Caco-2 (cell line): ENCODE data around the gene ZNF541. TPM values are rescaled to one million over a fixed set of nuclear protein-coding genes. Genes with fewer than 3 reads are reported as not detected.

Source experiments
- BruUV-seq: library from RNA; stranded (reverse); fragments of 400-500 nt; replicated peaks from 2 replicates; lab custom pipeline; 2021; lab: Mats Ljungman, UMichigan
- CTCF ChIA-PET: fragments of 300-600 bp; sonication (Branson Sonifier 250); formaldehyde crosslinking; loops from one replicate; lab custom pipeline; 2022; ENCODE audit warnings: antibody characterized with exemption; lab: Charles Lee
- POLR2A ChIA-PET: fragments of 300-600 bp; sonication (Branson Sonifier 250); formaldehyde crosslinking; loops from one replicate; lab custom pipeline; 2022; ENCODE audit warnings: antibody characterized with exemption; lab: Charles Lee
- DNase-seq, 2 experiments: peaks; one replicate each; pipeline versions ENCODE4 v3.0.0 to v3.0.0-alpha.2; 2020 to 2022
- H3K27me3 ChIP-seq: replicated peaks from 2 replicates; pipeline ENCODE4 v1.6.0; 2011; ENCODE audit warnings: low read length; ENCODE audit not compliant: control insufficient read depth, insufficient read depth
- H3K36me3 ChIP-seq: 2 replicates; pipeline ENCODE4 v1.5.1; 2011; ENCODE audit warnings: low read length; ENCODE audit not compliant: control insufficient read depth, insufficient read depth
- H3K4me1 ChIP-seq: fragments of 250-450 bp; sonication (Bioruptor Pico); 2 replicates; pipeline ENCODE4 v1.5.1; 2020; ENCODE audit warnings: mild to moderate bottlenecking
- H3K4me3 ChIP-seq: 2 replicates; pipeline ENCODE4 v1.5.1; 2011; ENCODE audit warnings: low read depth, mild to moderate bottlenecking, control low read depth, low read length
- H3K9me3 ChIP-seq: fragments of 250-450 bp; sonication (Bioruptor Pico); 2 replicates; pipeline ENCODE4 v1.5.1; 2020; ENCODE audit warnings: mild to moderate bottlenecking, moderate library complexity
- H3K27ac Mint-ChIP-seq: one replicate; pipeline ENCODE4 v1.8.0; 2022; ENCODE audit warnings: mixed read lengths; ENCODE audit not compliant: unreplicated experiment
- H3K27me3 Mint-ChIP-seq: one replicate; pipeline ENCODE4 v1.8.0; 2022; ENCODE audit warnings: mixed read lengths; ENCODE audit not compliant: insufficient read depth, unreplicated experiment
- H3K36me3 Mint-ChIP-seq: one replicate; pipeline ENCODE4 v1.8.0; 2022; ENCODE audit warnings: mild to moderate bottlenecking, mixed read lengths; ENCODE audit not compliant: insufficient read depth, unreplicated experiment
- H3K4me1 Mint-ChIP-seq: one replicate; pipeline ENCODE4 v1.8.0; 2022; ENCODE audit warnings: low read depth, mixed read lengths; ENCODE audit not compliant: unreplicated experiment
- H3K4me3 Mint-ChIP-seq: one replicate; pipeline ENCODE4 v1.8.0; 2022; ENCODE audit warnings: mild to moderate bottlenecking, moderate library complexity, mixed read lengths; ENCODE audit not compliant: unreplicated experiment
- H3K9me3 Mint-ChIP-seq: one replicate; pipeline ENCODE4 v1.8.0; 2022; ENCODE audit warnings: mixed read lengths; ENCODE audit not compliant: unreplicated experiment
- CTCF ChIP-seq, 2 experiments: fragments of 200-600 bp in 1 of 2; IDR thresholded peaks; 1 replicate in 1 of 2; 2 replicates in 1 of 2; pipeline versions ENCODE4 v1.5.1 to v1.8.0; 2011 to 2022; ENCODE audit warnings: antibody characterized with exemption in 1 of 2, control low read depth in 1 of 2, inconsistent platforms in 1 of 2, low read depth in 1 of 2, low read length in 1 of 2, mild to moderate bottlenecking in 1 of 2, moderate library complexity in 1 of 2; ENCODE audit not compliant: insufficient read depth in 1 of 2, severe bottlenecking in 1 of 2, unreplicated experiment in 1 of 2
- intact Hi-C: fragments of 100-400 bp; cut with micrococcal nuclease; formaldehyde crosslinking; loops from one replicate; pipeline ENCODE4 v1.10.0; 2022; ENCODE audit not compliant: unreplicated experiment
- total RNA-seq: library from RNA; stranded (reverse); gene quantifications from 2 replicates; pipeline ENCODE4 v1.2.3, GENCODE V29; 2022

The ZNF541 gene
- total RNA-seq, 1 experiment from 2014 or later = not detected

GRCh38 chr19:47560999-47561398 is 11.9 kb downstream of the ZNF541 start:
- Mint-ChIP-seq H3K4me1 (peaks cover 28% of the 10 kb centered on the region), H3K27ac (no peak overlapping the region), H3K4me3 (no peak overlapping the region), H3K27me3 (no peaks in the 10 kb centered on the region), H3K9me3 (no peaks in the 10 kb centered on the region), H3K36me3 (no peaks in the 10 kb centered on the region)
- no peak for DNase-seq
- Histone ChIP-seq H3K27me3 (no peaks in the 10 kb centered on the region), H3K9me3 (no peaks in the 10 kb centered on the region), H3K4me1 (peaks cover 22% of the 10 kb centered on the region), H3K36me3 (no peaks in the 10 kb centered on the region), H3K4me3 (no peak overlapping the region)
- TF ChIP-seq CTCF (IDR thresholded peaks at IDR 0.05; ENCODE audit: insufficient read depth in 1 of 2, low read depth in 1 of 2, low read length in 1 of 2, severe bottlenecking in 1 of 2, unreplicated experiment in 1 of 2) = no peak
- ChIA-PET CTCF (interaction anchor here (0.9 kb wide), 1 partner anchor 107 kb away, joined by 3 read pairs; no protein-coding TSS in a partner anchor), POLR2A (interaction anchor here (0.7 kb wide), 1 partner anchor 65 kb away, joined by 3 read pairs; no protein-coding TSS in a partner anchor)
- BruUV-seq = no TSS peak
- intact Hi-C loops = no loop called here

- ChIA-PET CTCF (no interaction called here), POLR2A (no interaction called here)
- Histone ChIP-seq H3K27me3 (no peaks in the 10 kb centered on the region), H3K4me3 (no peak overlapping the region), H3K4me1 (no peaks in the 10 kb centered on the region), H3K36me3 (no peaks in the 10 kb centered on the region), H3K9me3 (no peaks in the 10 kb centered on the region)
- no peaks in the 10 kb centered on the region for H3K36me3 Mint-ChIP-seq
- no TSS peak for BruUV-seq
- no peaks in the 10 kb centered on the region for H3K4me1 Mint-ChIP-seq
- TF ChIP-seq CTCF (IDR thresholded peaks at IDR 0.05; ENCODE audit: insufficient read depth in 1 of 2, low read depth in 1 of 2, low read length in 1 of 2, severe bottlenecking in 1 of 2, unreplicated experiment in 1 of 2) = no peak
- no peak for DNase-seq
- no peaks in the 10 kb centered on the region for H3K9me3 Mint-ChIP-seq
- no peak overlapping the region for H3K4me3 Mint-ChIP-seq
- no peaks in the 10 kb centered on the region for H3K27me3 Mint-ChIP-seq
- no peak overlapping the region for H3K27ac Mint-ChIP-seq
- intact Hi-C loops = no loop called here
These were observed 22.8 kb downstream of the ZNF541 start for GRCh38 chr19:47550129-47550528.

- H3K9me3 ChIP-seq = no peaks in the 10 kb centered on the region
- no peak overlapping the region for H3K4me3 ChIP-seq
- no TSS peak for BruUV-seq
- ChIA-PET CTCF (no interaction called here), POLR2A (no interaction called here)
- H3K36me3 ChIP-seq = no peaks in the 10 kb centered on the region
- no peaks in the 10 kb centered on the region for H3K27me3 ChIP-seq
- Mint-ChIP-seq H3K27ac (no peak overlapping the region), H3K4me1 (no peaks in the 10 kb centered on the region), H3K9me3 (no peaks in the 10 kb centered on the region), H3K27me3 (no peaks in the 10 kb centered on the region), H3K36me3 (no peaks in the 10 kb centered on the region), H3K4me3 (no peak overlapping the region)
- H3K4me1 ChIP-seq = no peaks in the 10 kb centered on the region
- DNase-seq = no peak
- intact Hi-C loops = no loop called here
- no peak for TF ChIP-seq CTCF (IDR thresholded peaks at IDR 0.05; ENCODE audit: insufficient read depth in 1 of 2, low read depth in 1 of 2, low read length in 1 of 2, severe bottlenecking in 1 of 2, unreplicated experiment in 1 of 2)
These were observed 23.6 kb downstream of the ZNF541 start for GRCh38 chr19:47549261-47549862.
